ENCODE data around the gene EIF4EBP3. TPM values are rescaled to one million over a fixed set of nuclear protein-coding genes. Genes with fewer than 3 reads are reported as not detected.

EIF4EBP3 gene
- polyA plus RNA-seq, 1 of the 3 experiments (the other 2 are of a cell fraction) = 1.1 TPM

DNA sequence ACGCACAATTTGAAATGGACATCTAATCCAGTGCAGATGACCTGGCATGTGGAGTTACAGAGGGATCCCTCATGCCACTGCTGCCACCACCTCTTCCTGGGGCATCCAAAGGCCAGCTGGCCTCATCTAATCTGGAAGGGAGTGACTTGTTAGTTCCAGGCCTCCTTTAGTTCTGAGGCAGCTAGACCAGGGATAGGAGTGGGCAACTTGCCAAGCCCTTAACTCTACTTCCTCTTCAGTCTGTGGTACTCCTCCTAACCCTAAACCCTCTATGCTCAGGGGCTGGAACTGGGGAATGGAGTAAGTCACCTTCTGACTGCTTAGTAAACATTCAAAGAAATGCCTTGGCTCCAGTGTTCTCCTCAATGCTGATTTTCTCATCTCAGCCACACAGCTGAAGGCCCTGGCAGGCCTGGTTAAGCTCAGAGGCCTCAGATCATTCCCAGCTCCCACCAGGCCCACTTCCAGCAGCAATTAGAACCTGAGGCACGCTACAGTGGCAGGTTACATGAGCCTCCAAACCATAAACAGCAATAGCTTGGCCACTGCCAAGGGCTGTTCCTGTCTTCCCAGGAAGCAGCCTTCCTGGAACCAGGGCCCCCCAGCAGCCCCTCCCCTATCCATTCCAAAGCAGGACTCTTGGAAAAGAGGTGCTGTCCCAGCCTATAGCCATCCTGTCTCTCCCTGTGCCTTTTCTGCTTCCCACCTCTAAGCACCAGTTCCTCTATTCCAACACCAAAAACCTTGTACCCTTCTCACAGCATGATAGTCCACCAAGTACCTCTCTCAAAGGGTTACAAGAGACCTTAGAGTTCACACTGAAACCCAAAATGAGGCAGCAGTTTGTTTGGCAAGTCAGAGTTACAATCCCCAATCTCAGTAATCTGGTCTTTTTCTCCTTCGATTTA, 2.0 kb downstream of the EIF4EBP3 start:
- peaks cover 14 to 46% of the 10 kb centered on the region in 2 experiments; a peak in 3 of 4 replicates for H3K4me1 ChIP-seq (ENCODE audit: control insufficient read depth in 1 of 2, insufficient read depth in 2 of 2, low read depth in 1 of 2, low read length in 1 of 2)
- H3K36me3 ChIP-seq (replicated peaks in 1 of 2; ENCODE audit: control insufficient read depth in 1 of 2, insufficient read depth in 2 of 2, low read length in 1 of 2) = peaks cover 28 to 46% of the 10 kb centered on the region in 2 experiments
- H3K27me3 ChIP-seq (ENCODE audit: insufficient read depth) = no peaks in the 10 kb centered on the region
- H3K9me2 ChIP-seq = no peaks in the 10 kb centered on the region
- no peaks in the 10 kb centered on the region for H3K9me3 ChIP-seq
- H3K9ac ChIP-seq = no peak overlapping the region
- peak; percentile 71 for DNase-seq
- no peak overlapping the region for H3K4me2 ChIP-seq
- H3K79me2 ChIP-seq (ENCODE audit: insufficient read depth) = peaks cover 39% of the 10 kb centered on the region
- WGBS (ENCODE audit: low lambda C conversion rate) = 39% methylated on average over 2 of the region's 3 CpGs
- no peak overlapping the region for H2AFZ ChIP-seq (ENCODE audit: low read depth)
- H3K4me3 ChIP-seq (ENCODE audit: low read depth in 2 of 2, low read length in 1 of 2) = no peak overlapping the region
- H3K27ac ChIP-seq (ENCODE audit: low read depth in 2 of 2, low read length in 1 of 2) = peak overlapping the region; percentile 32 to 87; a peak in 3 of 4 replicates
- ChIA-PET POLR2A (interaction anchor here (0.6 to 3.1 kb wide), 6 partner anchors 8 to 98 kb away, joined by 3 to 21 read pairs (median 5); partner anchors contain the start of genes APBB3, IK, NDUFA2 and SLC35A4), CTCF (interaction anchor here (1.4 kb wide), 1 partner anchor 15 kb away, joined by 3 read pairs; no protein-coding TSS in a partner anchor)
- peaks cover 54% of the 10 kb centered on the region for H3F3A ChIP-seq (replicated peaks; ENCODE audit: insufficient read depth)
- peaks cover 4% of the 10 kb centered on the region for H4K20me1 ChIP-seq (ENCODE audit: insufficient read depth)
- TF ChIP-seq, protein P1, sequence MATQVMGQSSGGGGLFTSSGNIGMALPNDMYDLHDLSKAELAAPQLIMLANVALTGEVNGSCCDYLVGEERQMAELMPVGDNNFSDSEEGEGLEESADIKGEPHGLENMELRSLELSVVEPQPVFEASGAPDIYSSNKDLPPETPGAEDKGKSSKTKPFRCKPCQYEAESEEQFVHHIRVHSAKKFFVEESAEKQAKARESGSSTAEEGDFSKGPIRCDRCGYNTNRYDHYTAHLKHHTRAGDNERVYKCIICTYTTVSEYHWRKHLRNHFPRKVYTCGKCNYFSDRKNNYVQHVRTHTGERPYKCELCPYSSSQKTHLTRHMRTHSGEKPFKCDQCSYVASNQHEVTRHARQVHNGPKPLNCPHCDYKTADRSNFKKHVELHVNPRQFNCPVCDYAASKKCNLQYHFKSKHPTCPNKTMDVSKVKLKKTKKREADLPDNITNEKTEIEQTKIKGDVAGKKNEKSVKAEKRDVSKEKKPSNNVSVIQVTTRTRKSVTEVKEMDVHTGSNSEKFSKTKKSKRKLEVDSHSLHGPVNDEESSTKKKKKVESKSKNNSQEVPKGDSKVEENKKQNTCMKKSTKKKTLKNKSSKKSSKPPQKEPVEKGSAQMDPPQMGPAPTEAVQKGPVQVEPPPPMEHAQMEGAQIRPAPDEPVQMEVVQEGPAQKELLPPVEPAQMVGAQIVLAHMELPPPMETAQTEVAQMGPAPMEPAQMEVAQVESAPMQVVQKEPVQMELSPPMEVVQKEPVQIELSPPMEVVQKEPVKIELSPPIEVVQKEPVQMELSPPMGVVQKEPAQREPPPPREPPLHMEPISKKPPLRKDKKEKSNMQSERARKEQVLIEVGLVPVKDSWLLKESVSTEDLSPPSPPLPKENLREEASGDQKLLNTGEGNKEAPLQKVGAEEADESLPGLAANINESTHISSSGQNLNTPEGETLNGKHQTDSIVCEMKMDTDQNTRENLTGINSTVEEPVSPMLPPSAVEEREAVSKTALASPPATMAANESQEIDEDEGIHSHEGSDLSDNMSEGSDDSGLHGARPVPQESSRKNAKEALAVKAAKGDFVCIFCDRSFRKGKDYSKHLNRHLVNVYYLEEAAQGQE (IDR thresholded peaks at IDR 0.05; ENCODE audit: low read depth, low read length) = no peak
- TF ChIP-seq, protein P2, sequence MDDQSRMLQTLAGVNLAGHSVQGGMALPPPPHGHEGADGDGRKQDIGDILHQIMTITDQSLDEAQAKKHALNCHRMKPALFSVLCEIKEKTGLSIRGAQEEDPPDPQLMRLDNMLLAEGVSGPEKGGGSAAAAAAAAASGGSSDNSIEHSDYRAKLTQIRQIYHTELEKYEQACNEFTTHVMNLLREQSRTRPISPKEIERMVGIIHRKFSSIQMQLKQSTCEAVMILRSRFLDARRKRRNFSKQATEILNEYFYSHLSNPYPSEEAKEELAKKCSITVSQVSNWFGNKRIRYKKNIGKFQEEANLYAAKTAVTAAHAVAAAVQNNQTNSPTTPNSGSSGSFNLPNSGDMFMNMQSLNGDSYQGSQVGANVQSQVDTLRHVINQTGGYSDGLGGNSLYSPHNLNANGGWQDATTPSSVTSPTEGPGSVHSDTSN (IDR thresholded peaks at IDR 0.05) = no peak
- TF ChIP-seq, protein P3, sequence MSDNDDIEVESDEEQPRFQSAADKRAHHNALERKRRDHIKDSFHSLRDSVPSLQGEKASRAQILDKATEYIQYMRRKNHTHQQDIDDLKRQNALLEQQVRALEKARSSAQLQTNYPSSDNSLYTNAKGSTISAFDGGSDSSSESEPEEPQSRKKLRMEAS (IDR thresholded peaks at IDR 0.05; ENCODE audit: low read depth) = no peak
- peak; percentile 76; the same call in 1 of the 2 replicates for TF ChIP-seq MXI1 (IDR thresholded peaks at IDR 0.05; ENCODE audit: low read depth, low read length)
- no peak for TF ChIP-seq TEAD4 (IDR thresholded peaks at IDR 0.05; ENCODE audit: borderline replicate concordance, insufficient read depth)
- TF ChIP-seq, protein P4, sequence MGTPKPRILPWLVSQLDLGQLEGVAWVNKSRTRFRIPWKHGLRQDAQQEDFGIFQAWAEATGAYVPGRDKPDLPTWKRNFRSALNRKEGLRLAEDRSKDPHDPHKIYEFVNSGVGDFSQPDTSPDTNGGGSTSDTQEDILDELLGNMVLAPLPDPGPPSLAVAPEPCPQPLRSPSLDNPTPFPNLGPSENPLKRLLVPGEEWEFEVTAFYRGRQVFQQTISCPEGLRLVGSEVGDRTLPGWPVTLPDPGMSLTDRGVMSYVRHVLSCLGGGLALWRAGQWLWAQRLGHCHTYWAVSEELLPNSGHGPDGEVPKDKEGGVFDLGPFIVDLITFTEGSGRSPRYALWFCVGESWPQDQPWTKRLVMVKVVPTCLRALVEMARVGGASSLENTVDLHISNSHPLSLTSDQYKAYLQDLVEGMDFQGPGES (IDR thresholded peaks at IDR 0.05; ENCODE audit: low read depth, low read length) = no peak
- no peak for TF ChIP-seq RFX5 (IDR thresholded peaks at IDR 0.05; ENCODE audit: low read length)
- TF ChIP-seq, protein P5, sequence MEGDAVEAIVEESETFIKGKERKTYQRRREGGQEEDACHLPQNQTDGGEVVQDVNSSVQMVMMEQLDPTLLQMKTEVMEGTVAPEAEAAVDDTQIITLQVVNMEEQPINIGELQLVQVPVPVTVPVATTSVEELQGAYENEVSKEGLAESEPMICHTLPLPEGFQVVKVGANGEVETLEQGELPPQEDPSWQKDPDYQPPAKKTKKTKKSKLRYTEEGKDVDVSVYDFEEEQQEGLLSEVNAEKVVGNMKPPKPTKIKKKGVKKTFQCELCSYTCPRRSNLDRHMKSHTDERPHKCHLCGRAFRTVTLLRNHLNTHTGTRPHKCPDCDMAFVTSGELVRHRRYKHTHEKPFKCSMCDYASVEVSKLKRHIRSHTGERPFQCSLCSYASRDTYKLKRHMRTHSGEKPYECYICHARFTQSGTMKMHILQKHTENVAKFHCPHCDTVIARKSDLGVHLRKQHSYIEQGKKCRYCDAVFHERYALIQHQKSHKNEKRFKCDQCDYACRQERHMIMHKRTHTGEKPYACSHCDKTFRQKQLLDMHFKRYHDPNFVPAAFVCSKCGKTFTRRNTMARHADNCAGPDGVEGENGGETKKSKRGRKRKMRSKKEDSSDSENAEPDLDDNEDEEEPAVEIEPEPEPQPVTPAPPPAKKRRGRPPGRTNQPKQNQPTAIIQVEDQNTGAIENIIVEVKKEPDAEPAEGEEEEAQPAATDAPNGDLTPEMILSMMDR (IDR thresholded peaks at IDR 0.05) = no peak
- TF ChIP-seq JUND (IDR thresholded peaks at IDR 0.05) = no peak
- no peak for TF ChIP-seq MEF2A (IDR thresholded peaks at IDR 0.05; ENCODE audit: borderline replicate concordance, low read depth)
- TF ChIP-seq TCF12 (IDR thresholded peaks at IDR 0.05) = no peak
- no peak for TF ChIP-seq GATA2 (CRISPR knock-in tag; IDR thresholded peaks at IDR 0.05)
- TF ChIP-seq, protein P6, sequence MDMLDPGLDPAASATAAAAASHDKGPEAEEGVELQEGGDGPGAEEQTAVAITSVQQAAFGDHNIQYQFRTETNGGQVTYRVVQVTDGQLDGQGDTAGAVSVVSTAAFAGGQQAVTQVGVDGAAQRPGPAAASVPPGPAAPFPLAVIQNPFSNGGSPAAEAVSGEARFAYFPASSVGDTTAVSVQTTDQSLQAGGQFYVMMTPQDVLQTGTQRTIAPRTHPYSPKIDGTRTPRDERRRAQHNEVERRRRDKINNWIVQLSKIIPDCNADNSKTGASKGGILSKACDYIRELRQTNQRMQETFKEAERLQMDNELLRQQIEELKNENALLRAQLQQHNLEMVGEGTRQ (IDR thresholded peaks at IDR 0.05; ENCODE audit: borderline replicate concordance, low read depth, low read length) = no peak
- no peak for TF ChIP-seq NRF1 (IDR thresholded peaks at IDR 0.05; ENCODE audit: low read depth, low read length)
- TF ChIP-seq NFIC (IDR thresholded peaks at IDR 0.05; ENCODE audit: borderline replicate concordance) = peak; percentile 10; the same call in 1 of the 2 replicates
- TF ChIP-seq EP300 (IDR thresholded peaks at IDR 0.05; ENCODE audit: borderline replicate concordance in 1 of 2, low read depth in 1 of 2, low read length in 1 of 2) = 0 out of 4 replicates have a peak, but pooled peaks of 1 of the 2 experiments have one; percentile 5
- no peak for TF ChIP-seq GABPA (IDR thresholded peaks at IDR 0.05; ENCODE audit: low read depth)
- TF ChIP-seq, protein P7, sequence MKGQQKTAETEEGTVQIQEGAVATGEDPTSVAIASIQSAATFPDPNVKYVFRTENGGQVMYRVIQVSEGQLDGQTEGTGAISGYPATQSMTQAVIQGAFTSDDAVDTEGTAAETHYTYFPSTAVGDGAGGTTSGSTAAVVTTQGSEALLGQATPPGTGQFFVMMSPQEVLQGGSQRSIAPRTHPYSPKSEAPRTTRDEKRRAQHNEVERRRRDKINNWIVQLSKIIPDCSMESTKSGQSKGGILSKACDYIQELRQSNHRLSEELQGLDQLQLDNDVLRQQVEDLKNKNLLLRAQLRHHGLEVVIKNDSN (IDR thresholded peaks at IDR 0.05; ENCODE audit: borderline replicate concordance, low read depth) = no peak
- no peak for TF ChIP-seq SIN3A (IDR thresholded peaks at IDR 0.05; ENCODE audit: borderline replicate concordance, low read depth, low read length)
- TF ChIP-seq RAD21 (IDR thresholded peaks at IDR 0.05; ENCODE audit: low read length) = 0 out of 2 replicates have a peak, but pooled peaks have one; percentile 1
- no peak for TF ChIP-seq FOXM1 (IDR thresholded peaks at IDR 0.05; ENCODE audit: low read depth)
- TF ChIP-seq ELF1 (IDR thresholded peaks at IDR 0.05) = no peak
- no peak for TF ChIP-seq SMC3 (IDR thresholded peaks at IDR 0.05; ENCODE audit: low read depth, low read length)
